ENCODE measurements around the gene NFS1.
"Not testable (repeated sequence)": the region's sequence is repeated elsewhere in the genome, so short reads cannot be mapped to it uniquely, and the experiment has no call there.

NFS1 gene

GRCh38 chr20:35716330-35716729, 17.2 kb upstream of the NFS1 start:
- no peak for DNase-seq
- Mint-ChIP-seq H3K9me3 (no peaks in the 10 kb centered on the region), H3K27me3 (ENCODE audit: low read depth, poor library complexity) (no peaks in the 10 kb centered on the region), H3K4me3 (no peak overlapping the region), H3K36me3 (ENCODE audit: low read depth) (peaks cover 76% of the 10 kb centered on the region), H3K4me1 (no peaks in the 10 kb centered on the region), H3K27ac (no peak overlapping the region)
- no peak for TF ChIP-seq CTCF (IDR thresholded peaks at IDR 0.05)

GRCh38 chr20:35715652-35716051, 16.5 kb upstream of the NFS1 start:
- Mint-ChIP-seq H3K36me3 (ENCODE audit: low read depth) (peaks cover 78% of the 10 kb centered on the region), H3K4me1 (no peaks in the 10 kb centered on the region), H3K27ac (no peak overlapping the region), H3K27me3 (ENCODE audit: low read depth, poor library complexity) (no peaks in the 10 kb centered on the region), H3K4me3 (no peak overlapping the region), H3K9me3 (no peaks in the 10 kb centered on the region)
- DNase-seq, result no peak
- TF ChIP-seq CTCF (IDR thresholded peaks at IDR 0.05), result no peak

- TF ChIP-seq CTCF (IDR thresholded peaks at IDR 0.05), result no peak
- Mint-ChIP-seq H3K27ac (no peak overlapping the region), H3K4me3 (no peak overlapping the region), H3K9me3 (no peaks in the 10 kb centered on the region), H3K4me1 (no peaks in the 10 kb centered on the region), H3K36me3 (ENCODE audit: low read depth) (peaks cover 70% of the 10 kb centered on the region), H3K27me3 (ENCODE audit: low read depth, poor library complexity) (no peaks in the 10 kb centered on the region)
- DNase-seq, result no peak
Observed at GRCh38 chr20:35714127-35714526, 15.0 kb upstream of the NFS1 start.

GRCh38 chr20:35713120-35713519, 14.0 kb upstream of the NFS1 start:
- not testable (repeated sequence) for H3K9me3 Mint-ChIP-seq; H3K4me1 Mint-ChIP-seq; H3K27ac Mint-ChIP-seq; H3K4me3 Mint-ChIP-seq; DNase-seq; H3K27me3 Mint-ChIP-seq (ENCODE audit: low read depth, poor library complexity)
- peaks cover 71% of the 10 kb centered on the region for H3K36me3 Mint-ChIP-seq (ENCODE audit: low read depth)

- Mint-ChIP-seq H3K4me3 (no peak overlapping the region), H3K27me3 (ENCODE audit: low read depth, poor library complexity) (no peaks in the 10 kb centered on the region), H3K36me3 (ENCODE audit: low read depth) (peaks cover 65% of the 10 kb centered on the region), H3K27ac (peak overlapping the region; percentile 86), H3K9me3 (no peaks in the 10 kb centered on the region), H3K4me1 (no peaks in the 10 kb centered on the region)
- DNase-seq, result no peak
- no peak for TF ChIP-seq CTCF (IDR thresholded peaks at IDR 0.05)
Observed at GRCh38 chr20:35711588-35712209, 12.5 kb upstream of the NFS1 start.

- Mint-ChIP-seq H3K36me3 (ENCODE audit: low read depth) (peaks cover 66% of the 10 kb centered on the region), H3K4me3 (no peak overlapping the region), H3K9me3 (no peaks in the 10 kb centered on the region), H3K4me1 (no peaks in the 10 kb centered on the region), H3K27ac (peak overlapping the region; percentile 86), H3K27me3 (ENCODE audit: low read depth, poor library complexity) (no peaks in the 10 kb centered on the region)
- no peak for TF ChIP-seq CTCF (IDR thresholded peaks at IDR 0.05)
- no peak for DNase-seq
Observed at GRCh38 chr20:35710884-35711587, 11.9 kb upstream of the NFS1 start.
